Colonic mucosa (tissue), 4 donors: ENCODE measurements around the gene SEMA3D. TPM values are rescaled to one million over a fixed set of nuclear protein-coding genes. Genes with fewer than 3 reads are reported as not detected.

Source experiments
- DNase-seq: peaks from one replicate; pipeline ENCODE4 v3.0.0-alpha.2; 2020
- H3K27ac ChIP-seq: fragments of 200-600 bp; one replicate; pipeline ENCODE4 v1.8.0; 2021
- H3K27me3 ChIP-seq: fragments of 200-600 bp; one replicate; pipeline ENCODE4 v1.8.0; 2021
- H3K36me3 ChIP-seq: fragments of 200-600 bp; one replicate; pipeline ENCODE4 v1.8.0; 2021
- H3K4me1 ChIP-seq: fragments of 200-600 bp; one replicate; pipeline ENCODE4 v1.8.0; 2021; ENCODE audit warnings: mild to moderate bottlenecking
- H3K4me3 ChIP-seq: fragments of 200-600 bp; one replicate; pipeline ENCODE4 v1.8.0; 2021
- H3K9ac ChIP-seq, 2 donors: one replicate each; pipeline ENCODE4 v1.7.0; 2013; ENCODE audit warnings: control low read depth in 2 of 2, low read depth in 2 of 2, low read length in 2 of 2
- H3K9me3 ChIP-seq: fragments of 200-600 bp; one replicate; pipeline ENCODE4 v1.8.0; 2021
- CTCF ChIP-seq: fragments of 200-600 bp; IDR thresholded peaks from one replicate; pipeline ENCODE4 v1.8.0; 2022; ENCODE audit warnings: antibody characterized with exemption, mild to moderate bottlenecking
- intact Hi-C: fragments of 100-400 bp; cut with DNase I; formaldehyde crosslinking; loops from one replicate; pipeline ENCODE4 v1.14.1; 2022
- total RNA-seq, 2 donors: library from RNA; stranded (reverse); fragmentation: NEBNext Ultra II Directional in 1 of 2; extraction: Animal tissue kit (Norgen Biotek cat#: 25700) in 1 of 2; gene quantifications; one replicate each; pipeline ENCODE4 v1.2.1, GENCODE V29; 2021
- donor health status: healthy.
- donor health status: DM: no; HTN: no; CAD: no.
- donor health status: DM: no; HTN: no; CAD: no.

The SEMA3D gene
- total RNA-seq, 2 donors from 2014 or later: 0.86 to 2.6 TPM

GRCh38 chr7:85004402-85004801, 182.5 kb downstream of the SEMA3D start:
- Histone ChIP-seq H3K4me1 (no peaks in the 10 kb centered on the region), H3K4me3 (no peak overlapping the region), H3K36me3 (no peaks in the 10 kb centered on the region), H3K27ac (no peak overlapping the region), H3K27me3 (no peaks in the 10 kb centered on the region), H3K9me3 (no peaks in the 10 kb centered on the region), H3K9ac (no peak overlapping the region)
- TF ChIP-seq CTCF: no peak
- DNase-seq: no peak
- intact Hi-C loops: no loop called here

- no peak overlapping the region for H3K9ac ChIP-seq
- H3K27ac ChIP-seq: no peak overlapping the region
- H3K27me3 ChIP-seq: no peaks in the 10 kb centered on the region
- H3K36me3 ChIP-seq: no peaks in the 10 kb centered on the region
- no peaks in the 10 kb centered on the region for H3K9me3 ChIP-seq
- intact Hi-C loops: no loop called here
- no peak for TF ChIP-seq CTCF
- no peak for DNase-seq
- no peak overlapping the region for H3K4me3 ChIP-seq
- H3K4me1 ChIP-seq: no peaks in the 10 kb centered on the region
Observed at GRCh38 chr7:85001495-85002345, 185.1 kb downstream of the SEMA3D start.

GRCh38 chr7:85000735-85001350, 186.0 kb downstream of the SEMA3D start:
- no peak overlapping the region for H3K27ac ChIP-seq
- H3K36me3 ChIP-seq: no peaks in the 10 kb centered on the region
- no peak for TF ChIP-seq CTCF
- H3K9me3 ChIP-seq: no peaks in the 10 kb centered on the region
- H3K9ac ChIP-seq: no peak overlapping the region
- DNase-seq: no peak
- H3K27me3 ChIP-seq: no peaks in the 10 kb centered on the region
- intact Hi-C loops: no loop called here
- no peak overlapping the region for H3K4me3 ChIP-seq
- no peaks in the 10 kb centered on the region for H3K4me1 ChIP-seq

DNA sequence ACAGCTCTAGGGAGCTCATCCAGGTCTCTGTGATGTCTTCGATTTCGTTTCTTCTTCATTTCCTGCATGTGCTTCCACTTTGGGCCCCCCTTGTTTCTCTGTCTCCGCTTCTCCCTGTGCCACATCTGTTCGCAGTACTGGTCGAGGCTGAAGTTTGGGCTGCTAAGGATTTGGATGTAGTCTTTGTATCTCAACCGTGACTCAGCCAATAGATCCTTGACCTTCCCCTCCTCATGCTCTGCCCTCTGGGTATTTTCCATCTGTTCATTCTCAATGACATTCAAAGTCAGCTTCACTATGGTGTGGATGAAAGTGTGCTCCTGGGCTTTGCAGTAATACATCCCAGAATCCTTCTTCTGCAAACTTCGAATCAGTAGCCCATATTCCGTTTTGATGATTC, 187.4 kb downstream of the SEMA3D start:
- Histone ChIP-seq H3K9me3 (no peaks in the 10 kb centered on the region), H3K9ac (no peak overlapping the region), H3K27me3 (no peaks in the 10 kb centered on the region), H3K4me3 (no peak overlapping the region), H3K27ac (no peak overlapping the region), H3K4me1 (no peaks in the 10 kb centered on the region), H3K36me3 (no peaks in the 10 kb centered on the region)
- no peak for TF ChIP-seq CTCF
- intact Hi-C loops: no loop called here
- no peak for DNase-seq

DNA sequence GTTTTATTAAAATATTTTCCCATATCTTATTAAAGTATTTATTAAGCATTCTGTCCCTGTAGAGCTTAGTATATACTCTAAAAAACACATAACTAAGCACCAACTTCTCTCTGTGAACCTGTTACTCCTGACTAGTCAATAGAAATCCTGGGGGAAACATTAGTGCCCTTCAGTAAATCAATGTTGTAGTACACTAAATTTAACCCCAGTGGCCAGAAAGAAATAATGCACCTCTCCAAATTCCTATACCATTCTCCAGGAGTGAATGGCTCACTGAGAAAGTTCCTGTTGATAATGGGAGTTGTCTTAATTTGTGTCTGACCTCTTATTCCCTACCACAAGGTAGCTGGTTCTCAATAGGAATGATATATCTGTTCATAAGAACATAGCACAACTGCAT, 188.2 kb downstream of the SEMA3D start:
- no peak for TF ChIP-seq CTCF
- Histone ChIP-seq H3K36me3 (no peaks in the 10 kb centered on the region), H3K4me3 (no peak overlapping the region), H3K27ac (no peak overlapping the region), H3K4me1 (no peaks in the 10 kb centered on the region), H3K9ac (no peak overlapping the region), H3K27me3 (no peaks in the 10 kb centered on the region), H3K9me3 (no peaks in the 10 kb centered on the region)
- no peak for DNase-seq
- intact Hi-C loops: no loop called here
